GM10248 (cell line): ENCODE data around the gene SLC25A26.
A peak's percentile ranks its signal among the peaks of the same experiment; 100 is the strongest.

Experiments used
- CTCF ChIA-PET: fragments of 300-600 bp; sonication (Branson Sonifier 250); formaldehyde crosslinking; extraction: SDS; loops from one replicate; lab custom pipeline; 2021; ENCODE audit warnings: antibody characterized with exemption; lab: Yijun Ruan, JAX
- POLR2A ChIA-PET: fragments of 350-650 bp; sonication (Branson Sonifier 250); formaldehyde crosslinking; extraction: SDS; loops from one replicate; lab custom pipeline; 2020; ENCODE audit warnings: antibody characterized with exemption; lab: Yijun Ruan, JAX
- DNase-seq: peaks from one replicate; pipeline ENCODE4 v3.0.0; 2012; ENCODE audit errors: extremely low spot score
- CTCF ChIP-seq: IDR thresholded peaks from 2 replicates; pipeline ENCODE4 v1.5.1; 2012; ENCODE audit warnings: mild to moderate bottlenecking, low read depth; ENCODE audit errors: extremely low read depth, missing control alignments, control extremely low read depth

SLC25A26 gene

GRCh38 chr3:66182246-66182645, 38.6 kb upstream of the SLC25A26 start:
- no peak for DNase-seq
- CTCF ChIA-PET, result no interaction called here
- TF ChIP-seq CTCF, result no peak
- POLR2A ChIA-PET, result no interaction called here

DNA sequence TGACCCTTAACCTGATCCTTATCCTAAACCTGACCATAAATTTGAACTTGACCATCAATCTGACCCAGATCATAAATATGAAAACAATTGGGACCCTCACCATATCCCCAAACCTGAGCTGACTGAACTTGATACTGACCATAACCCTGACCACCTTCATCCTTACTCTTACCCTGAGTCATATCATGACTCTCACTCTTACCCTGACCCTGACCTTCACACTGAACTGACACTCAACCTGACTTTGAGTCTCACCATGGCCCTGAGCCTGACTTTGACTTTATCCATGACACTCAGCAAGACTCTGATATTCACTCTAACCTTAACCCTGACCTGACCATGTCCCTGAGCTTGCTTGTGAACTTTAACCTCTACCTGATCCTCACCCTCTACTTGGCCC, 34.3 kb upstream of the SLC25A26 start:
- DNase-seq, result no peak
- ChIA-PET CTCF (no interaction called here), POLR2A (no interaction called here)
- no peak for TF ChIP-seq CTCF

GRCh38 chr3:66195347-66195783, 25.4 kb upstream of the SLC25A26 start:
- POLR2A ChIA-PET, result no interaction called here
- CTCF ChIA-PET, result interaction anchor here (1.3 kb wide), 1 partner anchor 11 kb away, joined by 5 read pairs; no protein-coding TSS in a partner anchor
- peak; percentile 42 for DNase-seq
- TF ChIP-seq CTCF, result no peak

GRCh38 chr3:66196633-66197032, 24.2 kb upstream of the SLC25A26 start:
- DNase-seq, result no peak
- POLR2A ChIA-PET, result no interaction called here

DNA sequence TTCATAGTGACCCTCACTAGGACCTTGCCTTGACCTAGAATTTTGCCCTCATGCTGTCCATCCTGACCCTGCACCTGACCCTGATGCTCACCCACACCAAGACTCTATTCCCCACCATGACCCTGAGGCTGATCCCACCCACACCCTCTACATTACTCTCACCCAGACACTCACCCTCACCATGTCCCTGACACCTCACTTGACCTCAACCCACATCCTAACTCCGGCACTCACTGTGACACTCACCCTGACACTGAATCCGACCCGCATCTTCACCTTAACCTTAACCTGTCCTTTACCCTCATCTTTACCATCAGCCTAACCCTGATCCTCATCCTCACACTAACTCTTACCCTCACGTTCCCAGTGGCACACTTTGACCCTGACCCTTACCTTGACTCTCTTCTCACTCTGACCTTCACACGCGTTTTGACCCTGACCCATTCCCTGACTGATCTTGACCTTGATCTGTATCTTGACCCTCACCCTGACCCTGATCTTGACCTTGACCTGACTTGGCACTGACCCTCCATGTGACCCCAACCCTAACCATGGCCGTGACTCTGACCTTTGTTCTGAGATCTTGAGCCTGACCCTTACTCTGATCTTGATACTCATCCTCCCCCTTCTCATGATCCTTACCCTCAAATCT, 22.2 kb upstream of the SLC25A26 start:
- no peak for TF ChIP-seq CTCF
- ChIA-PET CTCF (no interaction called here), POLR2A (no interaction called here)
- DNase-seq, result no peak

More at GRCh38 chr3:66196633-66197032, 24.2 kb upstream of the SLC25A26 start:
- TF ChIP-seq CTCF, result no peak
- CTCF ChIA-PET, result interaction anchor here (1.3 kb wide), 1 partner anchor 1663 kb away, joined by 3 read pairs; no protein-coding TSS in a partner anchor

DNA sequence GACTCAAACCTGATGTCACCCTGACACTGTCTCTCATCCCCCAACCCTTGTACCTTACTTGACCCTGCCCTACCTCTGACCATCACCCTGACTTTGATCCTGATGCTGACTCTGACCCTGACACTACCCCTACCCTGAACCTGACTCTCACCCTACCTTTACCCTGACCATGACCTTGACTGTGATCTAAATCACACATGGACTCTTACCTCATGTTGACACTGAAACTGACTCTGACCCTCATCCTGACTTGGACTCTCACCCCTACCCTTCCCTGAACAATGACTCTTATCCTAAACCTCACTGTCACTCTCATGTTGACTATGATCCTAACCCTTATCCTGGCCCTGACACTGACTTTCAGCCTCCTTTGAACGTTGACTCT, 21.7 kb upstream of the SLC25A26 start:
- DNase-seq, result no peak
- no peak for TF ChIP-seq CTCF
- ChIA-PET CTCF (interaction anchor here (1.2 kb wide), 1 partner anchor 18 kb away, joined by 5 read pairs; no protein-coding TSS in a partner anchor), POLR2A (no interaction called here)
